GM12891 (cell line): ENCODE measurements around the gene DDI2.

Experiments used
- DNase-seq: peaks from one replicate; pipeline ENCODE4 v3.0.0; 2011; ENCODE audit warnings: low spot score; ENCODE audit not compliant: insufficient read length
- FAIRE-seq: peaks from 2 replicates; lab custom pipeline; 2011; peaks lifted over from hg19 to GRCh38; lab: Jason Lieb, UNC
- PAX5 ChIP-seq: IDR thresholded peaks from 2 replicates; pipeline ENCODE4 v1.6.1; 2011; ENCODE audit warnings: low read length, moderate library complexity, mild to moderate bottlenecking; ENCODE audit not compliant: insufficient read depth, severe bottlenecking
- POLR2A ChIP-seq: IDR thresholded peaks from 2 replicates; pipeline ENCODE4 v1.6.1; 2011; ENCODE audit warnings: low read depth, low read length, control low read depth
- POLR2AphosphoS5 ChIP-seq: IDR thresholded peaks from 2 replicates; pipeline ENCODE4 v1.6.1; 2011; ENCODE audit warnings: low read depth, low read length, control low read depth
- POU2F2 ChIP-seq: IDR thresholded peaks from 2 replicates; pipeline ENCODE4 v1.6.1; 2011; ENCODE audit warnings: low read depth, mild to moderate bottlenecking, control low read depth, low read length, moderate library complexity
- SPI1 ChIP-seq: IDR thresholded peaks from 2 replicates; pipeline ENCODE4 v1.6.1; 2011; ENCODE audit warnings: low read depth, low read length, control low read depth
- TAF1 ChIP-seq: IDR thresholded peaks from 2 replicates; pipeline ENCODE4 v1.6.1; 2011; ENCODE audit warnings: low read depth, low read length, control low read depth

Gene DDI2

GRCh38 chr1:15700508-15700907 is 83.2 kb downstream of the DDI2 start:
- TF ChIP-seq POLR2A, result no peak
- no peak for TF ChIP-seq SPI1
- no peak for TF ChIP-seq TAF1
- TF ChIP-seq POLR2AphosphoS5, result no peak
- TF ChIP-seq PAX5, result no peak
- TF ChIP-seq POU2F2, result no peak
- no peak for DNase-seq
- no peak for FAIRE-seq

GRCh38 chr1:15701784-15702183 is 84.5 kb downstream of the DDI2 start:
- TF ChIP-seq TAF1 (no peak), POU2F2 (no peak), POLR2AphosphoS5 (no peak), SPI1 (no peak), PAX5 (no peak), POLR2A (no peak)
- no peak for DNase-seq
- FAIRE-seq, result no peak

- FAIRE-seq (no peak), DNase-seq (no peak)
- no peak for TF ChIP-seq POU2F2
These were observed 85.7 kb downstream of the DDI2 start for GRCh38 chr1:15702722-15703550.

- DNase-seq (no peak), FAIRE-seq (no peak)
- TF ChIP-seq SPI1, result no peak
- TF ChIP-seq PAX5, result no peak
- no peak for TF ChIP-seq POLR2AphosphoS5
- TF ChIP-seq POLR2A, result no peak
- TF ChIP-seq POU2F2, result no peak
- TF ChIP-seq TAF1, result no peak
These were observed 86.3 kb downstream of the DDI2 start for GRCh38 chr1:15703562-15703961.

GRCh38 chr1:15704526-15705183 is 87.4 kb downstream of the DDI2 start:
- TF ChIP-seq POLR2A, result no peak
- TF ChIP-seq PAX5, result no peak
- no peak for TF ChIP-seq POLR2AphosphoS5
- TF ChIP-seq POU2F2, result no peak
- no peak for TF ChIP-seq TAF1
- no peak for TF ChIP-seq SPI1
- FAIRE-seq (no peak), DNase-seq (no peak)

- no peak for TF ChIP-seq TAF1
- TF ChIP-seq POU2F2, result no peak
- no peak for TF ChIP-seq SPI1
- TF ChIP-seq POLR2A, result no peak
- no peak for TF ChIP-seq PAX5
- TF ChIP-seq POLR2AphosphoS5, result no peak
These were observed 87.9 kb downstream of the DDI2 start for GRCh38 chr1:15705184-15705566.

GRCh38 chr1:15706751-15707150 is 89.5 kb downstream of the DDI2 start:
- TF ChIP-seq POU2F2, result no peak
- no peak for TF ChIP-seq POLR2AphosphoS5
- no peak for TF ChIP-seq SPI1
- no peak for TF ChIP-seq POLR2A
- no peak for TF ChIP-seq PAX5
- no peak for TF ChIP-seq TAF1
- no peak for DNase-seq
- FAIRE-seq, result no peak

More at GRCh38 chr1:15705184-15705566, 87.9 kb downstream of the DDI2 start:
- FAIRE-seq (no peak), DNase-seq (no peak)

GRCh38 chr1:15707239-15707925 is 90.1 kb downstream of the DDI2 start:
- TF ChIP-seq SPI1, result no peak
- TF ChIP-seq TAF1, result no peak
- no peak for TF ChIP-seq POLR2AphosphoS5
- TF ChIP-seq POU2F2, result no peak
- no peak for TF ChIP-seq PAX5
- DNase-seq (no peak), FAIRE-seq (no peak)

- no peak for DNase-seq
- TF ChIP-seq POU2F2, result no peak
- TF ChIP-seq POLR2AphosphoS5, result no peak
- TF ChIP-seq TAF1, result no peak
- TF ChIP-seq PAX5, result no peak
- no peak for TF ChIP-seq POLR2A
- no peak for TF ChIP-seq SPI1
- FAIRE-seq, result peak; percentile 45
These were observed 91.4 kb downstream of the DDI2 start for GRCh38 chr1:15708486-15709137.
